A172 (cell line): ENCODE results near the gene THSD7A. TPM values are rescaled to one million over a fixed set of nuclear protein-coding genes. Genes with fewer than 3 reads are reported as not detected.

Source experiments
- DNase-seq: peaks from one replicate; pipeline ENCODE4 v3.0.0-alpha.2; 2015; ENCODE audit warnings: low spot score
- total RNA-seq: library from RNA; depleted of rRNA; stranded (reverse); fragments of >200 nt; shearing (Covaris generic); gene quantifications from 2 replicates; pipeline ENCODE4 v1.2.3, GENCODE V29; 2014

THSD7A gene
- total RNA-seq, 1 experiment from 2014 or later: 0.21 TPM

DNA sequence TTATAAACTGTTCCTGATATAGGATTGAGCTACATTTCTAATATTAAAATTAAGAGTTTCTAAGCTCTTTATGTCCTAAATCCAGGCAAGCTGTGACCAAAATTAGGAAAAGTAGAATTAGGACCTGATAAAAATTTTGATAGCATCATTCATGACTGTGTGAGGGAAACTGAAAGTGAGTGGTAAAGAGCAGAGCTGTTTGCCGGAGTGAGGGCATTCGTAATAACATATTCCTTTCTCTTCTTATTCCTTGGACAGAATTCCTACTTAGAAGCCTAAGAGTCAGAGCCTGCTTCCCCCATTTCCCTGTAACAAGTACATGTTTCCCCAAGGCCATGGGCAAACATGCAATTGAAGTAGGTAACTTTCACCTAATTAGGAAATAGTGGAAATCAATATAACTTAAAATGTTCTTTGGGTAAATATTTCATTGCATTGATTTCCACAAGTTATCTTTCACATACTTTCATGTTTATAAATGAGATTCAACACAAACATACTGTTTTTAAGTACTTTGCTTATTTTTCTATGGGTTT is 310.0 kb downstream of the THSD7A start:
- DNase-seq: peak; percentile 21

- no peak for DNase-seq
Measured at GRCh38 chr7:11517853-11518252, 314.1 kb downstream of the THSD7A start.

DNA sequence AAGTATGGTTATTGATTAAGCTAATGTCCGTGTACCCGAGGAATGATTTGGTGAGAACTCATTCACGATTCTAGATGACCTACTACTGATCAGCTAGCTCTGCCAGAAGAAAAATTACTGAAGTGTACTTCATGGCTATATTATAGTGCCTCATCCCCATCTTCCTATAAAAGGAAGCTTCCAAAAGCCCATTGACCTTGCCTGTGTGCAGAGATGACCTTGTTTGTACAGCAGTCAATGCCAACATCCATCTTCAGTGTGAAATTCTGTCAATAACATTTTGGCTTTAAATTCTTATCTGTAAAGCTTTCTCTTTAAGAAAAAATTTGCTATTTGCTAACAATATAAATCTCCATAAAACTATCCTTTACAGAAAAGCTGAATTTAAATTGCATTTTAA is 315.7 kb downstream of the THSD7A start:
- DNase-seq: no peak

DNA sequence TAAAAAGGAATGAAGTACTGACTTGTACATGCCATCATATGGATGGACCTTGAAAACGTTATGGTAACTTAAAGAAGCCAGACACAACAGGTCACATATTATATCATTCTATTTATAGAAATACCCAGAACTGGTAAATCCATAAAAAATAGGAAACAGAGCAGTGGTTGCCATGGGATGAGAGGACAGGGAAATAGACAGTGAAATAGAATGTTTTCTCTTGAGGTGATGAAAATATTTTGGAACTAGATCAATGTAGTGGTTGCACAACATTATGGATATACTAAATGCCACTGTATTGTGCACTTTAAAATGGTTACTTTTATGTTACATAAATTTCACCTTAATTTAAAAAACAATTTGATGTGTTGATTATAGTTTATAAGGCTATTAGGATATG is 318.5 kb downstream of the THSD7A start:
- no peak for DNase-seq

GRCh38 chr7:11507929-11508328 is 324.1 kb downstream of the THSD7A start:
- DNase-seq: no peak

DNA sequence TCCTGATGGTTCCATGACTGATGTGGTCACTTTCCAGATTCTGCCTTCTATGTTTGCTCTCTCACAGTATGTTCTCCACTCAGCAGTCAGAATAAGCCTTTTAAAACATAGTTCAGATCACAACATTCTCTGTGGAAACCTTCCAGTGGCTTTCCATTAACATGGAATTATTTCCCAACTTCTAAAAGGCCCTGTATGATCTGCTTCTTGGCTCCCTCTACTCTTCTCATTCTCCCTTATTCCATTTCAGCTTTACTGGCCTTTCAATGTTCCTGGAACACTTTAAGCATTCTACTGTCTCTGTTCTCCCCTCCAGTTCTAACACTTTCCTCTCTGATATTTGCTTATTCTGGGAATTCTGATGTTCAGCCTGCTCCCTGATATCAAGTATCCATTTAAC is 325.6 kb downstream of the THSD7A start:
- DNase-seq: no peak

DNA sequence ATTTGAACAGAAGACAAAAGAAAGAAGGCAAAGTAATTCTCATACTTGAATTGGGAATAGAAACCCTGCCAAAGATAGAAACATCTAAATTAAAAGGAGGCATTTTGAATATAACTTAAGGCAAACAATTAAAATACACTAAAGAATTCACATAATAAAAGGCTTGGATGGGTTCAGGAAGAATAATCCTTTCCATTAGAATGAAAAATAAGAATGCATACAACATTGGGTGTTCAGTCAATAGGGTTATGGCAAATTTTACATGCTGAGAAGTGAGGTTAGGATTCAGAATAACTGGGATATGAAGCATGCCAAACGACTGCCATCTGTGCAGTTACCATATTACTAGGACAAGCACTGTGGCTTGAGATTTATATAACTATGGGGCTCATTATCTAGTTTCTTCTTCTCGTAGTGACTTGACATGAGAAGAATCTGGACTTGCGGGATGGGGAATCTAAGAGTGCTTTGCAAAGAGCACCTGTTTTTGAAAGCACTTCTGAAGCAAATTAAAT is 326.5 kb downstream of the THSD7A start:
- DNase-seq: no peak

DNA sequence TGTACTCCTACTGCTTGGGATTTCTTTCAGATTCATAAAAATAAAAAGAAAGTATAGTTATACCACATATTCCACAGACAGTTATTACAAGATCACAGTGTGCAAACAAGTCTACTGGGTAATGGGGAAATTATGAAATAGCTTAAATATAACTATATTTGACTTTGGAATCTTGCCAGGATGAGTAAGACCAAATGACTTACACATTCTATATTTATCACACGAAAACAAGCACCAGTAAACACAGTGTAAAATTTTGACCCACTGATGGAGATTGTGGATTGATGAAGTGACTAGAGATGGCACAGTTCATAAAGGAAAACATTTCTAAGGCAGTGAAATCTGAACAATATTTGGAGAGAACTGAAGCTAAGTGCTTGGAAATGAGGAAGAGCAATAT is 339.7 kb downstream of the THSD7A start:
- DNase-seq: no peak

DNA sequence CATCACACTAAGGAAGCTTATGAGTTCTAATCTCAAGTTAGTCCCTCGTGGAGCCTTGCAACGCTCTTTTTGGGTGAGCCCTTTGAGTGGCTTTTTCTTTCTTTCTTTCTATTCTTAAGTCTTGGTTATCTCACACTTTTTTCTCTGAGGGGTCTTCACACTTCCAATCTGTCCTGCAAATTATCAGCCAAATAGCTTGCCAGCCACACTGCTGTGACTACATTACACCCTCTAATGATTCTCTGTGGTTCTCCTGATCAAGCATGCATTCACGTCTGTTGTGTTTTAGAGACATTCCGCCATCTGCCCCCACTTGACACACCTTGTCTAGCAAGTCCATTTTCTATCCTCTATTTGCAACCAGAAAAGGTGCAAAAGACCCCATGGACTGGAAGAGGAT is 340.2 kb downstream of the THSD7A start:
- no peak for DNase-seq

- DNase-seq: no peak
Measured at GRCh38 chr7:11489280-11489679, 342.7 kb downstream of the THSD7A start.

GRCh38 chr7:11486271-11486670 is 345.7 kb downstream of the THSD7A start:
- DNase-seq: no peak

GRCh38 chr7:11485636-11486035 is 346.4 kb downstream of the THSD7A start:
- no peak for DNase-seq

GRCh38 chr7:11480143-11480542 is 351.9 kb downstream of the THSD7A start:
- no peak for DNase-seq

GRCh38 chr7:11478882-11479281 is 353.1 kb downstream of the THSD7A start:
- no peak for DNase-seq

DNA sequence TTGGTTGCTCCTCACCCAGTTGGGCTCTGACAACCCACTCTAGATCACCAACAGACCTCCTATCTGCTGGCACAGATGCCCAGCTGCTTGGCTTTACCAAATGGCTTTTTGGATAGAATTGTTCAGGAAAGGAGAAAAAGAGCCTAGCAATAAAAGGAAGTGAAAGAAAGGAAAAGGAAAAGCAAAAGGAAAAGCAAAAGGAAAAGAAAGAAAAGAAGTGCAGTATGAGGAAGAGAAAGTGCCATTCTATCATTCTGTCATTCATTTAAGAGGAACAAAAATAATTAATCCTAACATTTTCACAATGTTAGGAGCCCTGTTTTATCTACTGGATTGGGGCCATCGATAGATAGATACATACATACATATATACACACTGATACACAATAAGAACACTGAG is 353.6 kb downstream of the THSD7A start:
- no peak for DNase-seq

- no peak for DNase-seq
Measured at GRCh38 chr7:11474902-11475585, 357.0 kb downstream of the THSD7A start.

- DNase-seq: no peak
Measured at GRCh38 chr7:11473807-11474424, 358.1 kb downstream of the THSD7A start.

- no peak for DNase-seq
Measured at GRCh38 chr7:11473220-11473619, 358.8 kb downstream of the THSD7A start.

DNA sequence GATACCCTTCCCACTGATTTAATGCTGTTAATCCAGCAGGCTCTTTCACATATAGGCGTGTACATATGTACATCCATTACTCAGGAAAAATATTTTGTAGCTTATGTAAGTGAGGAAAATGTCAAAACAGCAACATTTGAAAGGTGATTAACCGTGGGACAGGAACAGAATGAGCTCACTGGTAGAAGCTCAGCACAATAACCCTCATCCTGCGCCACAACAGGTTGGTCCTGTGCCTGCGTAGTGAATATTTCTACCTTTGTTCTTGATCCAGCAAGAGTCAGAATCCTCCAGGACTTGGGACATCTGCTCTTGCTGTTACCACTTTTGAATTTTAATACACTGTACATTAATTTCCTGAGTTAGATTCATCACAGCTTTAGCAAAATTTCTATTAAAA is 359.4 kb downstream of the THSD7A start:
- DNase-seq: no peak

- no peak for DNase-seq
Measured at GRCh38 chr7:11471255-11471654, 360.7 kb downstream of the THSD7A start.

DNA sequence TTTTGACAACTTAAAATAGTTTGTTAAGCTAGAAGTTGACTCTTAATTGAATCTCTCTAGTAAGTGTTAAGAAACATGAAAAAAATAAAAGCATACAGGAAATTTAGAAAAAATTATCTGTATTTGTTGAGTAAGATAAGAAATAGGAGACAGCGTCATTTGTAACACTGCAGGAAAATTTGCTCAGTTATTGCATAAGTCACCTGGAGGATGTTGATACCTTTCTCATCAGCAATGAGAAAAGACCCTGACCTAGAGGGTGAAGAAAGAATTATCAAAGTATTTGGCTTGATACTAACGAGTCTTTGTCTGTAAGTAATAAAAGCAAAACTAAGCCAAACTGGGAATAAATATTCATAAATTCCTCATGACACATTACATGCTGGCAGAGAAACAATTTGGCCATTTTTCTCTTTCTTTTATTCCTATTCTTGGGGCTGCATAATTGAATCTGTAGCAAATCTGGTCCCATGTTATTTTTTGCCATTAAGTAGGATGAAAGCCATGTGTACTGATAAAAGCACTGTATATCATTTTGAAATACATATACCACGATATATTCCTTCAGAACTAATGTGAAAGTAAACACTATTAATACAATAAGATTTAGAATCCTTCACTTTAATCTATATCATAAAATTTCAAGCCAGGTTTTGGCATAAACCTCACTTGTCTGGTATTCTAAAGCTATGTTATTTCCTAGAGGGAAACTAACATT is 362.8 kb downstream of the THSD7A start:
- no peak for DNase-seq

DNA sequence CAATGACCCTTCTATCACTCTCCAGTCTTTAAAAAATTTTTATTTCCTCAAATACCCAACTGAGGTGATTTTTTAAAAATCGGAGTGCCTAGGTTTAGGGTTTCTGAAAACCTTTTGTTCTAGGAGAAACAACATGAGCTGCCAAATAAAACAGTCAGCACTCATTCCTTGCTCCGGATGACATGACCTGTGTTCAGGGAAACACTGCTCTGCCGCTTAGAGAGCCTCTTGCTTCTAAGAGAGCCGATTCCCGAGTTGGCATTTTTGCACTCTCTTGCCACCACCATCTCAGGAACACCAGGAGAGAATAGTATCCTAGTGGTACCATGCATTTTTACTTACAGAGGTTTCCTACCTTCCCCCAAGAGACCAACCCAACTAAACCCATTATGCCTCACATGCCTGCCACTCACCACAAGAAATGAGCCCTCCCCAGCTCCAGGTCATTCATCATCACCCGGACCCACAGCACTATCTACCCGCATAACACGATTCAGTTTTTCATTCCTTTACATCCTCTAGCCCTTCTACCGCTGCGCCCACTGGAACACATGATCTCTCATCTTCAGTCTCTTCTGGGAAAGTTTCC is 365.4 kb downstream of the THSD7A start:
- DNase-seq: no peak
